ENCODE measurements around the gene MTX3. TPM values are rescaled to one million over a fixed set of nuclear protein-coding genes. Genes with fewer than 3 reads are reported as not detected.

The MTX3 gene
- total RNA-seq, 1 experiment from 2014 or later: 34.6 TPM

DNA sequence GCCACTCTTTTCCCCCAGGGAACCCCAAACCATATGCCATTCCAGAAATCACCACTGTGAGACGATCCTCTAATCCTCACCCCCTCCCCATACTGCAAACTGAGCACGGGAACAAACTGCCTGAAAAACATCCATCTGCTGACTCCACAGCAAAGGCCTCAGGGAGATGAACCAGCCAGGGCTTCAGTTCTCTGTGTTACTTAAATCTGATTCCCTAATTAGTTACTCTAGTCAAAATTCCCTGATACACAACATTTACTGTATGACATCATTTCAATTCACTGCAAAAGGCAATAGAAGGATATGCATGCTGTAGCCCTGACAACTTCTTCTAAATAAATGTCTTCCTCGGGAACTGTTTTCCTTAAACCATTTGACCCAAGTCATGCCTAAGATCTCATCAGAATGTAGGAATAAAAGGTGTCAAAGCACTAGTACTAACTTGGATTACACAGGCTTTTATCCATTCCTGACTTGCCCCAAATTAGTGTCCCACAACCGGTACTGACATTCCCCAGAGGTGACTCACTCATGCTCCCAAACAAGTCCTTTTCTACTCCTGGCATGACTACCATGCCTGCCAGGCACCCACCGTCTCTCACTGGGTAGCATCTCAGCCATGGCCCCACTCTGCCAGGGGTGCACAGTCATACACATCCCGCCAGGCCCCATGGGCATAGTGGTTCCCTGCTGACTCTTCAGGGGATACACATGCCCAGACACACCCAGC is 35.0 kb downstream of the MTX3 start:
- ATAC-seq (peak; percentile 44), DNase-seq (ENCODE audit: low spot score) (no peak)
- H3K4me1 Mint-ChIP-seq: peaks cover 24% of the 10 kb centered on the region

More for the DNA sequence above, 35.0 kb downstream of the MTX3 start:
- Mint-ChIP-seq H3K27ac (no peak overlapping the region), H3K4me3 (no peak overlapping the region), H3K36me3 (no peaks in the 10 kb centered on the region), H3K27me3 (ENCODE audit: low read depth) (no peaks in the 10 kb centered on the region), H3K9me3 (peaks cover 8% of the 10 kb centered on the region; the same call in 1 of the 2 replicates)
- ChIA-PET POLR2A (no interaction called here), CTCF (no interaction called here)
- no peak for TF ChIP-seq PRRX2 (CRISPR knock-in tag; IDR thresholded peaks at IDR 0.05)
- TF ChIP-seq, protein P1, sequence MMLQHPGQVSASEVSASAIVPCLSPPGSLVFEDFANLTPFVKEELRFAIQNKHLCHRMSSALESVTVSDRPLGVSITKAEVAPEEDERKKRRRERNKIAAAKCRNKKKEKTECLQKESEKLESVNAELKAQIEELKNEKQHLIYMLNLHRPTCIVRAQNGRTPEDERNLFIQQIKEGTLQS (CRISPR knock-in tag; conservative IDR thresholded peaks at IDR 0.05): no peak
- TF ChIP-seq, protein P2, sequence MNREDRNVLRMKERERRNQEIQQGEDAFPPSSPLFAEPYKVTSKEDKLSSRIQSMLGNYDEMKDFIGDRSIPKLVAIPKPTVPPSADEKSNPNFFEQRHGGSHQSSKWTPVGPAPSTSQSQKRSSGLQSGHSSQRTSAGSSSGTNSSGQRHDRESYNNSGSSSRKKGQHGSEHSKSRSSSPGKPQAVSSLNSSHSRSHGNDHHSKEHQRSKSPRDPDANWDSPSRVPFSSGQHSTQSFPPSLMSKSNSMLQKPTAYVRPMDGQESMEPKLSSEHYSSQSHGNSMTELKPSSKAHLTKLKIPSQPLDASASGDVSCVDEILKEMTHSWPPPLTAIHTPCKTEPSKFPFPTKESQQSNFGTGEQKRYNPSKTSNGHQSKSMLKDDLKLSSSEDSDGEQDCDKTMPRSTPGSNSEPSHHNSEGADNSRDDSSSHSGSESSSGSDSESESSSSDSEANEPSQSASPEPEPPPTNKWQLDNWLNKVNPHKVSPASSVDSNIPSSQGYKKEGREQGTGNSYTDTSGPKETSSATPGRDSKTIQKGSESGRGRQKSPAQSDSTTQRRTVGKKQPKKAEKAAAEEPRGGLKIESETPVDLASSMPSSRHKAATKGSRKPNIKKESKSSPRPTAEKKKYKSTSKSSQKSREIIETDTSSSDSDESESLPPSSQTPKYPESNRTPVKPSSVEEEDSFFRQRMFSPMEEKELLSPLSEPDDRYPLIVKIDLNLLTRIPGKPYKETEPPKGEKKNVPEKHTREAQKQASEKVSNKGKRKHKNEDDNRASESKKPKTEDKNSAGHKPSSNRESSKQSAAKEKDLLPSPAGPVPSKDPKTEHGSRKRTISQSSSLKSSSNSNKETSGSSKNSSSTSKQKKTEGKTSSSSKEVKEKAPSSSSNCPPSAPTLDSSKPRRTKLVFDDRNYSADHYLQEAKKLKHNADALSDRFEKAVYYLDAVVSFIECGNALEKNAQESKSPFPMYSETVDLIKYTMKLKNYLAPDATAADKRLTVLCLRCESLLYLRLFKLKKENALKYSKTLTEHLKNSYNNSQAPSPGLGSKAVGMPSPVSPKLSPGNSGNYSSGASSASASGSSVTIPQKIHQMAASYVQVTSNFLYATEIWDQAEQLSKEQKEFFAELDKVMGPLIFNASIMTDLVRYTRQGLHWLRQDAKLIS (CRISPR knock-in tag; IDR thresholded peaks at IDR 0.05; ENCODE audit: borderline replicate concordance): no peak
- TF ChIP-seq KAT7 (CRISPR knock-in tag; IDR thresholded peaks at IDR 0.05; ENCODE audit: borderline replicate concordance): no peak
- TF ChIP-seq ESRRA (CRISPR knock-in tag; IDR thresholded peaks at IDR 0.05; ENCODE audit: borderline replicate concordance): no peak
- no peak for TF ChIP-seq ETV6 (CRISPR knock-in tag; IDR thresholded peaks at IDR 0.05)
- TF ChIP-seq GTF2I (CRISPR knock-in tag; conservative IDR thresholded peaks at IDR 0.05): no peak
- TF ChIP-seq, protein P3, sequence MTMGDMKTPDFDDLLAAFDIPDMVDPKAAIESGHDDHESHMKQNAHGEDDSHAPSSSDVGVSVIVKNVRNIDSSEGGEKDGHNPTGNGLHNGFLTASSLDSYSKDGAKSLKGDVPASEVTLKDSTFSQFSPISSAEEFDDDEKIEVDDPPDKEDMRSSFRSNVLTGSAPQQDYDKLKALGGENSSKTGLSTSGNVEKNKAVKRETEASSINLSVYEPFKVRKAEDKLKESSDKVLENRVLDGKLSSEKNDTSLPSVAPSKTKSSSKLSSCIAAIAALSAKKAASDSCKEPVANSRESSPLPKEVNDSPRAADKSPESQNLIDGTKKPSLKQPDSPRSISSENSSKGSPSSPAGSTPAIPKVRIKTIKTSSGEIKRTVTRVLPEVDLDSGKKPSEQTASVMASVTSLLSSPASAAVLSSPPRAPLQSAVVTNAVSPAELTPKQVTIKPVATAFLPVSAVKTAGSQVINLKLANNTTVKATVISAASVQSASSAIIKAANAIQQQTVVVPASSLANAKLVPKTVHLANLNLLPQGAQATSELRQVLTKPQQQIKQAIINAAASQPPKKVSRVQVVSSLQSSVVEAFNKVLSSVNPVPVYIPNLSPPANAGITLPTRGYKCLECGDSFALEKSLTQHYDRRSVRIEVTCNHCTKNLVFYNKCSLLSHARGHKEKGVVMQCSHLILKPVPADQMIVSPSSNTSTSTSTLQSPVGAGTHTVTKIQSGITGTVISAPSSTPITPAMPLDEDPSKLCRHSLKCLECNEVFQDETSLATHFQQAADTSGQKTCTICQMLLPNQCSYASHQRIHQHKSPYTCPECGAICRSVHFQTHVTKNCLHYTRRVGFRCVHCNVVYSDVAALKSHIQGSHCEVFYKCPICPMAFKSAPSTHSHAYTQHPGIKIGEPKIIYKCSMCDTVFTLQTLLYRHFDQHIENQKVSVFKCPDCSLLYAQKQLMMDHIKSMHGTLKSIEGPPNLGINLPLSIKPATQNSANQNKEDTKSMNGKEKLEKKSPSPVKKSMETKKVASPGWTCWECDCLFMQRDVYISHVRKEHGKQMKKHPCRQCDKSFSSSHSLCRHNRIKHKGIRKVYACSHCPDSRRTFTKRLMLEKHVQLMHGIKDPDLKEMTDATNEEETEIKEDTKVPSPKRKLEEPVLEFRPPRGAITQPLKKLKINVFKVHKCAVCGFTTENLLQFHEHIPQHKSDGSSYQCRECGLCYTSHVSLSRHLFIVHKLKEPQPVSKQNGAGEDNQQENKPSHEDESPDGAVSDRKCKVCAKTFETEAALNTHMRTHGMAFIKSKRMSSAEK (CRISPR knock-in tag; IDR thresholded peaks at IDR 0.05; ENCODE audit: borderline replicate concordance): no peak
- TF ChIP-seq, protein P4, sequence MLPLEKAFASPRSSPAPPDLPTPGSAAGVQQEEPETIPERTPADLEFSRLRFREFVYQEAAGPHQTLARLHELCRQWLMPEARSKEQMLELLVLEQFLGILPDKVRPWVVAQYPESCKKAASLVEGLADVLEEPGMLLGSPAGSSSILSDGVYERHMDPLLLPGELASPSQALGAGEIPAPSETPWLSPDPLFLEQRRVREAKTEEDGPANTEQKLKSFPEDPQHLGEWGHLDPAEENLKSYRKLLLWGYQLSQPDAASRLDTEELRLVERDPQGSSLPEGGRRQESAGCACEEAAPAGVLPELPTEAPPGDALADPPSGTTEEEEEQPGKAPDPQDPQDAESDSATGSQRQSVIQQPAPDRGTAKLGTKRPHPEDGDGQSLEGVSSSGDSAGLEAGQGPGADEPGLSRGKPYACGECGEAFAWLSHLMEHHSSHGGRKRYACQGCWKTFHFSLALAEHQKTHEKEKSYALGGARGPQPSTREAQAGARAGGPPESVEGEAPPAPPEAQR (CRISPR knock-in tag; IDR thresholded peaks at IDR 0.05): no peak
- TF ChIP-seq, protein P5, sequence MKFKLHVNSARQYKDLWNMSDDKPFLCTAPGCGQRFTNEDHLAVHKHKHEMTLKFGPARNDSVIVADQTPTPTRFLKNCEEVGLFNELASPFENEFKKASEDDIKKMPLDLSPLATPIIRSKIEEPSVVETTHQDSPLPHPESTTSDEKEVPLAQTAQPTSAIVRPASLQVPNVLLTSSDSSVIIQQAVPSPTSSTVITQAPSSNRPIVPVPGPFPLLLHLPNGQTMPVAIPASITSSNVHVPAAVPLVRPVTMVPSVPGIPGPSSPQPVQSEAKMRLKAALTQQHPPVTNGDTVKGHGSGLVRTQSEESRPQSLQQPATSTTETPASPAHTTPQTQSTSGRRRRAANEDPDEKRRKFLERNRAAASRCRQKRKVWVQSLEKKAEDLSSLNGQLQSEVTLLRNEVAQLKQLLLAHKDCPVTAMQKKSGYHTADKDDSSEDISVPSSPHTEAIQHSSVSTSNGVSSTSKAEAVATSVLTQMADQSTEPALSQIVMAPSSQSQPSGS (CRISPR knock-in tag; IDR thresholded peaks at IDR 0.05; ENCODE audit: borderline replicate concordance, low read depth): no peak
- no peak for TF ChIP-seq SMAD3 (CRISPR knock-in tag; IDR thresholded peaks at IDR 0.05; ENCODE audit: borderline replicate concordance)
- TF ChIP-seq ZNF317 (CRISPR knock-in tag; IDR thresholded peaks at IDR 0.05; ENCODE audit: borderline replicate concordance, low read depth): no peak
- TF ChIP-seq, protein P6, sequence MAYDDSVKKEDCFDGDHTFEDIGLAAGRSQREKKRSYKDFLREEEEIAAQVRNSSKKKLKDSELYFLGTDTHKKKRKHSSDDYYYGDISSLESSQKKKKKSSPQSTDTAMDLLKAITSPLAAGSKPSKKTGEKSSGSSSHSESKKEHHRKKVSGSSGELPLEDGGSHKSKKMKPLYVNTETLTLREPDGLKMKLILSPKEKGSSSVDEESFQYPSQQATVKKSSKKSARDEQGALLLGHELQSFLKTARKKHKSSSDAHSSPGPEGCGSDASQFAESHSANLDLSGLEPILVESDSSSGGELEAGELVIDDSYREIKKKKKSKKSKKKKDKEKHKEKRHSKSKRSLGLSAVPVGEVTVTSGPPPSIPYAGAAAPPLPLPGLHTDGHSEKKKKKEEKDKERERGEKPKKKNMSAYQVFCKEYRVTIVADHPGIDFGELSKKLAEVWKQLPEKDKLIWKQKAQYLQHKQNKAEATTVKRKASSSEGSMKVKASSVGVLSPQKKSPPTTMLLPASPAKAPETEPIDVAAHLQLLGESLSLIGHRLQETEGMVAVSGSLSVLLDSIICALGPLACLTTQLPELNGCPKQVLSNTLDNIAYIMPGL (CRISPR knock-in tag; IDR thresholded peaks at IDR 0.05): no peak
